Measurements from ENCODE around the gene ME3.

- no peak for TF ChIP-seq CTCF (conservative IDR thresholded peaks at IDR 0.05; ENCODE audit: low read length)
- no peak for TF ChIP-seq EZH2phosphoT487 (IDR thresholded peaks at IDR 0.05; ENCODE audit: borderline replicate concordance, low read depth, low read length)
Measured at GRCh38 chr11:86569109-86569508, 103.3 kb downstream of the ME3 start.
